GM23338 (cell line): ENCODE measurements around the gene PITRM1. TPM values are rescaled to one million over a fixed set of nuclear protein-coding genes. Genes with fewer than 3 reads are reported as not detected.

Source experiments
- ATAC-seq: fragments of 200-7000 bp; cut with Tn5 transposase; 3 replicates; pipeline ENCODE4 v1.9.1; 2020
- DNase-seq: peaks from one replicate; pipeline ENCODE4 v3.0.0-alpha.2; 2015; ENCODE audit warnings: low spot score
- H2AFZ ChIP-seq: fragments of 200-600 bp; sonication (generic); 2 replicates; pipeline ENCODE4 v1.8.0; 2016; ENCODE audit warnings: antibody characterized with exemption, mild to moderate bottlenecking, moderate library complexity
- H3F3A ChIP-seq: fragments of 200-600 bp; sonication (generic); replicated peaks from 2 replicates; pipeline ENCODE4 v1.8.0; 2017; ENCODE audit warnings: antibody characterized with exemption, mixed run types, low read depth
- H3K27ac ChIP-seq: fragments of 200-600 bp; sonication (generic); 2 replicates; pipeline ENCODE4 v1.6.1; 2016; ENCODE audit warnings: low read depth
- H3K27me3 ChIP-seq: fragments of 200-600 bp; sonication (generic); 2 replicates; pipeline ENCODE4 v1.8.0; 2016; ENCODE audit warnings: mild to moderate bottlenecking, mixed run types, moderate library complexity; ENCODE audit not compliant: insufficient read depth
- H3K36me3 ChIP-seq: fragments of 200-600 bp; sonication (generic); 2 replicates; pipeline ENCODE4 v1.8.0; 2016; ENCODE audit warnings: mild to moderate bottlenecking; ENCODE audit not compliant: insufficient read depth
- H3K4me1 ChIP-seq: fragments of 200-600 bp; sonication (generic); 2 replicates; pipeline ENCODE4 v1.8.0; 2016; ENCODE audit warnings: mild to moderate bottlenecking, moderate library complexity; ENCODE audit not compliant: insufficient read depth
- H3K4me2 ChIP-seq: fragments of 200-600 bp; sonication (generic); 2 replicates; pipeline ENCODE4 v1.7.1; 2017; ENCODE audit warnings: mixed run types
- H3K4me3 ChIP-seq: fragments of 200-600 bp; sonication (generic); 2 replicates; pipeline ENCODE4 v1.6.1; 2016; ENCODE audit warnings: mixed run types
- H3K79me2 ChIP-seq: fragments of 200-600 bp; sonication (generic); replicated peaks from 2 replicates; pipeline ENCODE4 v1.8.0; 2017; ENCODE audit warnings: mild to moderate bottlenecking; ENCODE audit not compliant: insufficient read depth
- H3K9me2 ChIP-seq: fragments of 200-600 bp; sonication (generic); 2 replicates; pipeline ENCODE4 v1.8.0; 2017; ENCODE audit not compliant: insufficient read depth
- H4K20me1 ChIP-seq: fragments of 200-600 bp; sonication (generic); replicated peaks from 2 replicates; pipeline ENCODE4 v1.8.0; 2017; ENCODE audit warnings: mild to moderate bottlenecking; ENCODE audit not compliant: insufficient read depth
- H3K27ac Mint-ChIP-seq: 2 replicates; pipeline ENCODE4 v1.8.0; 2020; ENCODE audit warnings: inconsistent platforms, mild to moderate bottlenecking, moderate library complexity, mixed read lengths
- H3K27me3 Mint-ChIP-seq: 3 replicates; pipeline ENCODE4 v1.8.0; 2022; ENCODE audit warnings: low read depth, mild to moderate bottlenecking, moderate library complexity, mixed read lengths, inconsistent platforms; ENCODE audit not compliant: insufficient read depth, poor library complexity
- H3K36me3 Mint-ChIP-seq: 3 replicates; pipeline ENCODE4 v1.8.0; 2021; ENCODE audit warnings: low read depth, mild to moderate bottlenecking, inconsistent platforms, moderate library complexity, mixed read lengths
- H3K4me1 Mint-ChIP-seq: 3 replicates; pipeline ENCODE4 v1.8.0; 2020; ENCODE audit warnings: mild to moderate bottlenecking, inconsistent platforms, mixed read lengths
- H3K4me3 Mint-ChIP-seq: 3 replicates; pipeline ENCODE4 v1.8.0; 2021; ENCODE audit warnings: moderate library complexity, mild to moderate bottlenecking, inconsistent platforms, mixed read lengths
- H3K9me3 Mint-ChIP-seq: 3 replicates; pipeline ENCODE4 v1.8.0; 2020; ENCODE audit warnings: moderate library complexity, mild to moderate bottlenecking, inconsistent platforms, mixed read lengths
- EZH2 ChIP-seq: fragments of 200-600 bp; sonication (generic); IDR thresholded peaks from one replicate; pipeline ENCODE4 v1.8.0; 2017; ENCODE audit warnings: antibody characterized with exemption, mild to moderate bottlenecking, low read depth; ENCODE audit not compliant: unreplicated experiment
- JUNB ChIP-seq: IDR thresholded peaks from one replicate; pipeline ENCODE4 v1.6.1; 2016; ENCODE audit warnings: antibody characterized with exemption; ENCODE audit not compliant: unreplicated experiment
- POLR2AphosphoS5 ChIP-seq: IDR thresholded peaks from 2 replicates; pipeline ENCODE4 v1.6.1; 2016; ENCODE audit warnings: antibody characterized with exemption, low read depth
- STAT1 ChIP-seq: IDR thresholded peaks from one replicate; pipeline ENCODE4 v1.6.1; 2016; ENCODE audit warnings: antibody characterized with exemption; ENCODE audit not compliant: unreplicated experiment
- ZNF114 ChIP-seq: fragments of 250-450 bp; sonication (Bioruptor Pico); IDR thresholded peaks from 2 replicates; pipeline ENCODE4 v1.5.0; 2020; ENCODE audit warnings: mild to moderate bottlenecking, moderate library complexity
- ZNF331 ChIP-seq: fragments of 250-450 bp; sonication (Bioruptor Pico); IDR thresholded peaks from 2 replicates; pipeline ENCODE4 v1.5.0; 2020; ENCODE audit warnings: low read depth, mild to moderate bottlenecking, moderate library complexity
- polyA plus RNA-seq: library from polyadenylated mRNA; unstranded; fragments of >200 nt; fragmentation: Nextera tagmentation; extraction: Ambion mirVana; gene quantifications from 2 replicates; pipeline ENCODE4 v1.2.1, GENCODE V29; 2016
- total RNA-seq: library from RNA; depleted of rRNA; stranded (reverse); fragments of >200 nt; shearing (Covaris generic); gene quantifications from 2 replicates; pipeline ENCODE4 v1.2.3, GENCODE V29; 2014
- TF ChIP-seq, protein P1 (sequence below): IDR thresholded peaks from one replicate; pipeline ENCODE4 v1.6.1; 2018; ENCODE audit warnings: antibody characterized with exemption; ENCODE audit not compliant: unreplicated experiment
- TF ChIP-seq, protein P2 (sequence below): fragments of 250-450 bp; sonication (Bioruptor Pico); IDR thresholded peaks from 2 replicates; pipeline ENCODE4 v1.5.0; 2020; ENCODE audit warnings: mild to moderate bottlenecking, moderate library complexity
- TF ChIP-seq, protein P3 (sequence below), 2 experiments: fragments of 200-600 bp in 1 of 2; sonication (generic) in 1 of 2; conservative IDR thresholded peaks; 2 replicates each; pipeline versions ENCODE4 v1.5.1 to v1.6.1; 2016 to 2017; ENCODE audit warnings: antibody characterized with exemption in 2 of 2, low read depth in 2 of 2, mild to moderate bottlenecking in 2 of 2, moderate library complexity in 1 of 2

The PITRM1 gene
- total and polyA plus RNA-seq, 2 experiments from 2014 or later, result 29.0 to 33.0 TPM

DNA sequence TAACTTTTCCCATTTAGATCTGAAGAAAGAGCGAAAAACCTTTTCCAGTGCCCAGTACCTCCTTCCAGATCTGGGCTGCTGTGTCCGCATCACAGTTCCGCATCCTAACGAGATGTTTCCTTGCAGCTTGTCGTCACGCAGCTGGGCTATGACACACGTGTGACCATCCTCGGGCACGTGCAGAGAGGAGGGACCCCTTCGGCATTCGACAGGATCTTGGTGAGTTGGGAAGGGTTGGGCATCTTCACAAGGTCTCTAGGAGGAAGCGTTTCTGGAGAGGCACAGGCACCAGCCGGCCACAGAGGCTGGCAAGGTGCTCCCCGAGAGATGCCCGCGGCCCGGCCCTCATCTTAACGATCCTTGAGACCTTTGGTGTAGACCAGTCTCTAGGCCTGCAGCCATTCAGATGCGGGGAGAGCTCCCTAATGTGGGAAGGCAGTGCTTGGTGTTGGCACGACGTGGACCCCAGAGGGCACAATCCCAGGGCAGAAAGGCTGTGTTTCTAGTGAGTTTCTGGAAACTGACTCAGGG lies 63.9 kb downstream of the PITRM1 start:
- Mint-ChIP-seq H3K9me3 (no peaks in the 10 kb centered on the region), H3K27me3 (peaks cover 4% of the 10 kb centered on the region), H3K27ac (no peak overlapping the region), H3K4me3 (no peak overlapping the region), H3K4me1 (no peaks in the 10 kb centered on the region), H3K36me3 (peaks cover 86% of the 10 kb centered on the region)
- peaks cover 14% of the 10 kb centered on the region for H4K20me1 ChIP-seq
- ATAC-seq (no peak), DNase-seq (no peak)
- 0 out of 2 replicates have a peak, but pooled peaks cover 4% of the 10 kb centered on the region for H3K9me2 ChIP-seq
- H3K27ac ChIP-seq, result no peak overlapping the region
- H3K4me2 ChIP-seq, result no peak overlapping the region
- no peaks in the 10 kb centered on the region; the same call in 1 of the 2 replicates for H3K79me2 ChIP-seq
- H3K36me3 ChIP-seq, result peaks cover 14% of the 10 kb centered on the region
- H3K4me3 ChIP-seq, result no peak overlapping the region
- no peak overlapping the region for H2AFZ ChIP-seq
- no peak for TF ChIP-seq POLR2AphosphoS5
- TF ChIP-seq ZNF114 (CRISPR knock-in tag), result no peak
- TF ChIP-seq ZNF331, result no peak
- TF ChIP-seq STAT1, result no peak
- TF ChIP-seq, protein P1, sequence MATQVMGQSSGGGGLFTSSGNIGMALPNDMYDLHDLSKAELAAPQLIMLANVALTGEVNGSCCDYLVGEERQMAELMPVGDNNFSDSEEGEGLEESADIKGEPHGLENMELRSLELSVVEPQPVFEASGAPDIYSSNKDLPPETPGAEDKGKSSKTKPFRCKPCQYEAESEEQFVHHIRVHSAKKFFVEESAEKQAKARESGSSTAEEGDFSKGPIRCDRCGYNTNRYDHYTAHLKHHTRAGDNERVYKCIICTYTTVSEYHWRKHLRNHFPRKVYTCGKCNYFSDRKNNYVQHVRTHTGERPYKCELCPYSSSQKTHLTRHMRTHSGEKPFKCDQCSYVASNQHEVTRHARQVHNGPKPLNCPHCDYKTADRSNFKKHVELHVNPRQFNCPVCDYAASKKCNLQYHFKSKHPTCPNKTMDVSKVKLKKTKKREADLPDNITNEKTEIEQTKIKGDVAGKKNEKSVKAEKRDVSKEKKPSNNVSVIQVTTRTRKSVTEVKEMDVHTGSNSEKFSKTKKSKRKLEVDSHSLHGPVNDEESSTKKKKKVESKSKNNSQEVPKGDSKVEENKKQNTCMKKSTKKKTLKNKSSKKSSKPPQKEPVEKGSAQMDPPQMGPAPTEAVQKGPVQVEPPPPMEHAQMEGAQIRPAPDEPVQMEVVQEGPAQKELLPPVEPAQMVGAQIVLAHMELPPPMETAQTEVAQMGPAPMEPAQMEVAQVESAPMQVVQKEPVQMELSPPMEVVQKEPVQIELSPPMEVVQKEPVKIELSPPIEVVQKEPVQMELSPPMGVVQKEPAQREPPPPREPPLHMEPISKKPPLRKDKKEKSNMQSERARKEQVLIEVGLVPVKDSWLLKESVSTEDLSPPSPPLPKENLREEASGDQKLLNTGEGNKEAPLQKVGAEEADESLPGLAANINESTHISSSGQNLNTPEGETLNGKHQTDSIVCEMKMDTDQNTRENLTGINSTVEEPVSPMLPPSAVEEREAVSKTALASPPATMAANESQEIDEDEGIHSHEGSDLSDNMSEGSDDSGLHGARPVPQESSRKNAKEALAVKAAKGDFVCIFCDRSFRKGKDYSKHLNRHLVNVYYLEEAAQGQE, result no peak
- no peak for TF ChIP-seq EZH2
- no peak for TF ChIP-seq JUNB
- TF ChIP-seq, protein P2, sequence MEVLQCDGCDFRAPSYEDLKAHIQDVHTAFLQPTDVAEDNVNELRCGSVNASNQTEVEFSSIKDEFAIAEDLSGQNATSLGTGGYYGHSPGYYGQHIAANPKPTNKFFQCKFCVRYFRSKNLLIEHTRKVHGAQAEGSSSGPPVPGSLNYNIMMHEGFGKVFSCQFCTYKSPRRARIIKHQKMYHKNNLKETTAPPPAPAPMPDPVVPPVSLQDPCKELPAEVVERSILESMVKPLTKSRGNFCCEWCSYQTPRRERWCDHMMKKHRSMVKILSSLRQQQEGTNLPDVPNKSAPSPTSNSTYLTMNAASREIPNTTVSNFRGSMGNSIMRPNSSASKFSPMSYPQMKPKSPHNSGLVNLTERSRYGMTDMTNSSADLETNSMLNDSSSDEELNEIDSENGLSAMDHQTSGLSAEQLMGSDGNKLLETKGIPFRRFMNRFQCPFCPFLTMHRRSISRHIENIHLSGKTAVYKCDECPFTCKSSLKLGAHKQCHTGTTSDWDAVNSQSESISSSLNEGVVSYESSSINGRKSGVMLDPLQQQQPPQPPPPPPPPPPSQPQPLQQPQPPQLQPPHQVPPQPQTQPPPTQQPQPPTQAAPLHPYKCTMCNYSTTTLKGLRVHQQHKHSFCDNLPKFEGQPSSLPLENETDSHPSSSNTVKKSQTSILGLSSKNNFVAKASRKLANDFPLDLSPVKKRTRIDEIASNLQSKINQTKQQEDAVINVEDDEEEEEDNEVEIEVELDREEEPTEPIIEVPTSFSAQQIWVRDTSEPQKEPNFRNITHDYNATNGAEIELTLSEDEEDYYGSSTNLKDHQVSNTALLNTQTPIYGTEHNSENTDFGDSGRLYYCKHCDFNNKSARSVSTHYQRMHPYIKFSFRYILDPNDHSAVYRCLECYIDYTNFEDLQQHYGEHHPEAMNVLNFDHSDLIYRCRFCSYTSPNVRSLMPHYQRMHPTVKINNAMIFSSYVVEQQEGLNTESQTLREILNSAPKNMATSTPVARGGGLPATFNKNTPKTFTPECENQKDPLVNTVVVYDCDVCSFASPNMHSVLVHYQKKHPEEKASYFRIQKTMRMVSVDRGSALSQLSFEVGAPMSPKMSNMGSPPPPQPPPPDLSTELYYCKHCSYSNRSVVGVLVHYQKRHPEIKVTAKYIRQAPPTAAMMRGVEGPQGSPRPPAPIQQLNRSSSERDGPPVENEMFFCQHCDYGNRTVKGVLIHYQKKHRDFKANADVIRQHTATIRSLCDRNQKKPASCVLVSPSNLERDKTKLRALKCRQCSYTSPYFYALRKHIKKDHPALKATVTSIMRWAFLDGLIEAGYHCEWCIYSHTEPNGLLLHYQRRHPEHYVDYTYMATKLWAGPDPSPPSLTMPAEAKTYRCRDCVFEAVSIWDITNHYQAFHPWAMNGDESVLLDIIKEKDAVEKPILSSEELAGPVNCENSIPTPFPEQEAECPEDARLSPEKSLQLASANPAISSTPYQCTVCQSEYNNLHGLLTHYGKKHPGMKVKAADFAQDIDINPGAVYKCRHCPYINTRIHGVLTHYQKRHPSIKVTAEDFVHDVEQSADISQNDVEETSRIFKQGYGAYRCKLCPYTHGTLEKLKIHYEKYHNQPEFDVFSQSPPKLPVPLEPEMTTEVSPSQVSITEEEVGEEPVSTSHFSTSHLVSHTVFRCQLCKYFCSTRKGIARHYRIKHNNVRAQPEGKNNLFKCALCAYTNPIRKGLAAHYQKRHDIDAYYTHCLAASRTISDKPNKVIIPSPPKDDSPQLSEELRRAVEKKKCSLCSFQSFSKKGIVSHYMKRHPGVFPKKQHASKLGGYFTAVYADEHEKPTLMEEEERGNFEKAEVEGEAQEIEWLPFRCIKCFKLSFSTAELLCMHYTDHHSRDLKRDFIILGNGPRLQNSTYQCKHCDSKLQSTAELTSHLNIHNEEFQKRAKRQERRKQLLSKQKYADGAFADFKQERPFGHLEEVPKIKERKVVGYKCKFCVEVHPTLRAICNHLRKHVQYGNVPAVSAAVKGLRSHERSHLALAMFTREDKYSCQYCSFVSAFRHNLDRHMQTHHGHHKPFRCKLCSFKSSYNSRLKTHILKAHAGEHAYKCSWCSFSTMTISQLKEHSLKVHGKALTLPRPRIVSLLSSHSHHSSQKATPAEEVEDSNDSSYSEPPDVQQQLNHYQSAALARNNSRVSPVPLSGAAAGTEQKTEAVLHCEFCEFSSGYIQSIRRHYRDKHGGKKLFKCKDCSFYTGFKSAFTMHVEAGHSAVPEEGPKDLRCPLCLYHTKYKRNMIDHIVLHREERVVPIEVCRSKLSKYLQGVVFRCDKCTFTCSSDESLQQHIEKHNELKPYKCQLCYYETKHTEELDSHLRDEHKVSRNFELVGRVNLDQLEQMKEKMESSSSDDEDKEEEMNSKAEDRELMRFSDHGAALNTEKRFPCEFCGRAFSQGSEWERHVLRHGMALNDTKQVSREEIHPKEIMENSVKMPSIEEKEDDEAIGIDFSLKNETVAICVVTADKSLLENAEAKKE (CRISPR knock-in tag), result no peak
- TF ChIP-seq, protein P3, sequence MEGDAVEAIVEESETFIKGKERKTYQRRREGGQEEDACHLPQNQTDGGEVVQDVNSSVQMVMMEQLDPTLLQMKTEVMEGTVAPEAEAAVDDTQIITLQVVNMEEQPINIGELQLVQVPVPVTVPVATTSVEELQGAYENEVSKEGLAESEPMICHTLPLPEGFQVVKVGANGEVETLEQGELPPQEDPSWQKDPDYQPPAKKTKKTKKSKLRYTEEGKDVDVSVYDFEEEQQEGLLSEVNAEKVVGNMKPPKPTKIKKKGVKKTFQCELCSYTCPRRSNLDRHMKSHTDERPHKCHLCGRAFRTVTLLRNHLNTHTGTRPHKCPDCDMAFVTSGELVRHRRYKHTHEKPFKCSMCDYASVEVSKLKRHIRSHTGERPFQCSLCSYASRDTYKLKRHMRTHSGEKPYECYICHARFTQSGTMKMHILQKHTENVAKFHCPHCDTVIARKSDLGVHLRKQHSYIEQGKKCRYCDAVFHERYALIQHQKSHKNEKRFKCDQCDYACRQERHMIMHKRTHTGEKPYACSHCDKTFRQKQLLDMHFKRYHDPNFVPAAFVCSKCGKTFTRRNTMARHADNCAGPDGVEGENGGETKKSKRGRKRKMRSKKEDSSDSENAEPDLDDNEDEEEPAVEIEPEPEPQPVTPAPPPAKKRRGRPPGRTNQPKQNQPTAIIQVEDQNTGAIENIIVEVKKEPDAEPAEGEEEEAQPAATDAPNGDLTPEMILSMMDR (conservative IDR thresholded peaks at IDR 0.05; ENCODE audit: low read depth in 2 of 2), result no peak
- no peaks in the 10 kb centered on the region for H3K4me1 ChIP-seq
- H3K27me3 ChIP-seq, result no peaks in the 10 kb centered on the region
- peaks cover 6% of the 10 kb centered on the region; the same call in 1 of the 2 replicates for H3F3A ChIP-seq
